Loucy (cell line): Measurements from ENCODE around the gene VPS8.
"Not testable (repeated sequence)": the region's sequence is repeated elsewhere in the genome, so short reads cannot be mapped to it uniquely, and the experiment has no call there.

ENCODE experiments used
- EZH2phosphoT487 ChIP-seq: fragments of 200-600 bp; IDR thresholded peaks from 2 replicates; pipeline ENCODE4 v1.6.1; 2018; ENCODE audit warnings: antibody characterized with exemption, mild to moderate bottlenecking, moderate library complexity, borderline replicate concordance
- TF ChIP-seq, protein P1 (sequence below): fragments of 200-600 bp; sonication (generic); conservative IDR thresholded peaks from 2 replicates; pipeline ENCODE4 v1.5.1; 2014; ENCODE audit warnings: mild to moderate bottlenecking, antibody characterized with exemption, low read length

DNA sequence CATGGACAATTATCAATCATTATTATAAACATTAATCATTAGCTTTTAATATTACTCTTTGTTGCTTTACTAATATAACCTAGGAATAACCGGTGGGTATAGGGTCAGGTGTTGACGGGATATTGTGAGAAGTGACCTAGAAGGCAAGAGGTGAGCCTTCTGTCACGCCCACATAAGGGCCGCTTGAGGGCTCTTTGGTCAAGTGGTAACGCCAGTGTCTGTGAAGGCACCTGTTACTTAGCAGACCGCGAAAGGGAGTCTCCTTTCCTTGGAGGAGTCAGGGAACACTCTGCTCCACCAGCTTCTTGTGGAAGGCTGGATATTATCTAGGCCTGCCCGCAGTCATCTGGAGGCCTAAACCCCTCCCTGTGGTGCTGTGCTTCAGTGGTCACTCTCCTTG, 142.9 kb downstream of the VPS8 start:
- TF ChIP-seq, protein P1, sequence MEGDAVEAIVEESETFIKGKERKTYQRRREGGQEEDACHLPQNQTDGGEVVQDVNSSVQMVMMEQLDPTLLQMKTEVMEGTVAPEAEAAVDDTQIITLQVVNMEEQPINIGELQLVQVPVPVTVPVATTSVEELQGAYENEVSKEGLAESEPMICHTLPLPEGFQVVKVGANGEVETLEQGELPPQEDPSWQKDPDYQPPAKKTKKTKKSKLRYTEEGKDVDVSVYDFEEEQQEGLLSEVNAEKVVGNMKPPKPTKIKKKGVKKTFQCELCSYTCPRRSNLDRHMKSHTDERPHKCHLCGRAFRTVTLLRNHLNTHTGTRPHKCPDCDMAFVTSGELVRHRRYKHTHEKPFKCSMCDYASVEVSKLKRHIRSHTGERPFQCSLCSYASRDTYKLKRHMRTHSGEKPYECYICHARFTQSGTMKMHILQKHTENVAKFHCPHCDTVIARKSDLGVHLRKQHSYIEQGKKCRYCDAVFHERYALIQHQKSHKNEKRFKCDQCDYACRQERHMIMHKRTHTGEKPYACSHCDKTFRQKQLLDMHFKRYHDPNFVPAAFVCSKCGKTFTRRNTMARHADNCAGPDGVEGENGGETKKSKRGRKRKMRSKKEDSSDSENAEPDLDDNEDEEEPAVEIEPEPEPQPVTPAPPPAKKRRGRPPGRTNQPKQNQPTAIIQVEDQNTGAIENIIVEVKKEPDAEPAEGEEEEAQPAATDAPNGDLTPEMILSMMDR, result not testable (repeated sequence)
- not testable (repeated sequence) for TF ChIP-seq EZH2phosphoT487
